ENCODE measurements around the gene ARL4C. TPM values are rescaled to one million over a fixed set of nuclear protein-coding genes. Genes with fewer than 3 reads are reported as not detected.

ARL4C gene
- total RNA-seq, 1 donor from 2014 or later = 6.1 TPM

- DNase-seq = peak; percentile 77
Observed at GRCh38 chr2:234444893-234445292, 52.0 kb downstream of the ARL4C start.

- DNase-seq = no peak
Observed at GRCh38 chr2:234444242-234444730, 52.6 kb downstream of the ARL4C start.
